ENCODE data around the gene GOPC.

The GOPC gene

DNA sequence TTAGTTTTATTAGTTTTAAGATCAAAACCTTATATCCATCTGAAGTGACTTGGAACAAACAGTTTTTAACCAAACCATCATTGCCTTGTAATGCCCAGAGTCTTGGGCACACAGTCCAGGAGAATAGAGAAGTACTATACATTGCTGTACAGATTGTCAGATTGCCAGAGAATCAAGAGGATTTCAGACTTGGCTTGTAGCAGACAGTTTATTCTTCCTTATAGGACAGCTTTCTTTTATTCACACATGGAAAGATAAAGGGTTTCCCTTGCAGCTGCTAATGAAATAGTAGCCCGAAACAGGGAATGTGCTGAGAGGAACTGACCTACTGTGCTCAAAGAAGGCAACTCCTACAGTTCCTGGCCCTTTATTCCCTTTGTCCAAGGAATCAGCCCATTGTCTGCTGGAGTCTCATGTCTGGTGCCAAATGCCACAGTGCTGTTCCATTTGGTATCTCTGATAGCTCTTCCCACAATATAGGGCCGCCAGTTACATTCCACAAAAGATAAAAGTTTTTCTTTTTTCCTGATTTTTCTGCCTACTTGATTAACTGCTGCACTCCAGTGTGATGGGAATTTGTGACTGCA, 89.2 kb downstream of the GOPC start:
- DNase-seq, result no peak

DNA sequence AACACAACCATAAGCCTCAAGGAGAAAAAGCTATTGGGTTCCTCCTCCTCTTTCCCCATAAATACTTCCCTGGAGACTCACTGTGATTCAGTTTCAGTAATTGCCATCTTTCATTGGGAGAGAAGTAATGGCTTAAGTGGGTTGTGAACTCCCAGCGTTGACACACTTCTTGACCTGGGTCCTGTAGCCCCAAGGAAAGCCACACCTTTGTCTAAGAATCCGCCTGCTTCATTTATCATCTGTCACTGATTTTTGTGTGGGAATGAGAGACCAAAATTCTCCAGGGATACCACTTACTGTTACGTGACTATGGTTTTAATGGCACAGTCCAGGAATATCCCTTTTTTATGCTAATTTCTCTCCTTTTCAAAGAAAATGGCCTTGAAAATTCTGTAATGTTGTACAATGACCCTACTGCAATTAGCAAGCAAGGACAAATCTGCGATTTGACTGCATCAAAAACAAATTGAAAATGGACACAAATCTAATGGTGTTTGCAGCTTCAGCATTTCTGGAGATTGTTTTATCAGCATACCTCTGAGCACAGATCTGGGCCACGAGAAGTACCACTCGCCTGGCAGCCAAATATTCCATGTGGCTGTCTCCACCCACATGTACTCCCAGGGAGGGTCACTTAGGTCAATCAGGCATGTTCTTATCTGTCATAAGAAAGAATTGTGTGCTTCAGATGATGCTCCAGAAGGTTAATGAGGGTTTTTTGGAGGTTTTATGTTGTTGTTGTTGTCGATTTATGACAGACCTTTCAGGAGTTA, 90.1 kb downstream of the GOPC start:
- DNase-seq, result no peak

All from activated T-cell treated with anti-CD3 and anti-CD28 coated beads for 4 hours (primary cell).